DND-41 (cell line): ENCODE results near the gene TRDMT1.

ENCODE experiments used
- EZH2 ChIP-seq: IDR thresholded peaks from 3 replicates; pipeline ENCODE4 v1.6.1; 2012; ENCODE audit warnings: borderline replicate concordance, low read depth, mild to moderate bottlenecking, moderate library complexity, low read length, inconsistent platforms; ENCODE audit not compliant: severe bottlenecking
- TF ChIP-seq, protein P1 (sequence below): IDR thresholded peaks from 2 replicates; pipeline ENCODE4 v1.5.1; 2012; ENCODE audit warnings: borderline replicate concordance, low read length, moderate library complexity, mild to moderate bottlenecking; ENCODE audit not compliant: poor library complexity, severe bottlenecking; ENCODE audit errors: extremely low read depth

DNA sequence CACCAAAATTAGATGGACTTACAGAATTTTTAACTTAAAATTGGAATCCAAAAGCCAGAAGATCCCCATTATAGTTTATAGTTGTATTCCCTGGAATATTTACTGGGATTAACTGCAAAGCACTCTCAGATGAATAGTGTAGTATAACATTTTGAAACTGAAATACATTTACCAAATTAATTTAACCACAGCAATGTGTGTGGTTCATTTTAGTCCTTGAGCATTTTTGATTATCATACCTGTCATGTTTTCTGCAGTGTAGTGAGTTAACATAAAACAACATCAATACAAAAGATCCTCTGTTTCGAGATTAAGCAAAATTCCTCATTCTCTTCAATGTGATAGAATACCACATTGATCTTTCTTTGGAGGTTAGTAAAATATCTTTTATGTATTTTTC lies 30.3 kb upstream of the TRDMT1 start:
- TF ChIP-seq, protein P1, sequence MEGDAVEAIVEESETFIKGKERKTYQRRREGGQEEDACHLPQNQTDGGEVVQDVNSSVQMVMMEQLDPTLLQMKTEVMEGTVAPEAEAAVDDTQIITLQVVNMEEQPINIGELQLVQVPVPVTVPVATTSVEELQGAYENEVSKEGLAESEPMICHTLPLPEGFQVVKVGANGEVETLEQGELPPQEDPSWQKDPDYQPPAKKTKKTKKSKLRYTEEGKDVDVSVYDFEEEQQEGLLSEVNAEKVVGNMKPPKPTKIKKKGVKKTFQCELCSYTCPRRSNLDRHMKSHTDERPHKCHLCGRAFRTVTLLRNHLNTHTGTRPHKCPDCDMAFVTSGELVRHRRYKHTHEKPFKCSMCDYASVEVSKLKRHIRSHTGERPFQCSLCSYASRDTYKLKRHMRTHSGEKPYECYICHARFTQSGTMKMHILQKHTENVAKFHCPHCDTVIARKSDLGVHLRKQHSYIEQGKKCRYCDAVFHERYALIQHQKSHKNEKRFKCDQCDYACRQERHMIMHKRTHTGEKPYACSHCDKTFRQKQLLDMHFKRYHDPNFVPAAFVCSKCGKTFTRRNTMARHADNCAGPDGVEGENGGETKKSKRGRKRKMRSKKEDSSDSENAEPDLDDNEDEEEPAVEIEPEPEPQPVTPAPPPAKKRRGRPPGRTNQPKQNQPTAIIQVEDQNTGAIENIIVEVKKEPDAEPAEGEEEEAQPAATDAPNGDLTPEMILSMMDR, result no peak
- no peak for TF ChIP-seq EZH2
